GM12878 (cell line): ENCODE measurements around the gene PPM1E. TPM values are rescaled to one million over a fixed set of nuclear protein-coding genes. Genes with fewer than 3 reads are reported as not detected.
A peak's percentile ranks its signal among the peaks of the same experiment; 100 is the strongest.

Experiments used
- ATAC-seq: fragments of 200-7000 bp; cut with Tn5 transposase; 3 replicates; pipeline ENCODE4 v1.9.1; 2020; ENCODE audit warnings: mild to moderate bottlenecking, moderate library complexity
- BruUV-seq: library from RNA; stranded (reverse); fragments of 400-500 nt; replicated peaks from 2 replicates; lab custom pipeline; 2021; lab: Mats Ljungman, UMichigan
- CTCF ChIA-PET: fragments of 300-600 bp; sonication (Branson Sonifier 250); formaldehyde crosslinking; extraction: SDS; loops from one replicate; lab custom pipeline; 2021; ENCODE audit warnings: inconsistent platforms; lab: Yijun Ruan, JAX
- POLR2A ChIA-PET: fragments of 350-600 bp; formaldehyde crosslinking; extraction: SDS; loops from one replicate; lab custom pipeline; 2021; ENCODE audit warnings: inconsistent platforms; lab: Charles Lee
- RAD21 ChIA-PET: fragments of 300-600 bp; sonication (Branson Sonifier 250); formaldehyde crosslinking; loops from one replicate; lab custom pipeline; 2023; ENCODE audit warnings: antibody characterized with exemption; ENCODE audit not compliant: unreplicated experiment; lab: Charles Lee
- SMC1A ChIA-PET: fragments of 300-600 bp; sonication (Branson Sonifier 250); formaldehyde crosslinking; loops from one replicate; lab custom pipeline; 2023; ENCODE audit not compliant: unreplicated experiment, uncharacterized antibody; lab: Charles Lee
- DNase-seq: peaks from one replicate; pipeline ENCODE4 v3.0.0-alpha.2; 2011; ENCODE audit warnings: low read depth, low spot score
- FAIRE-seq: peaks from 3 replicates; lab custom pipeline; 2011; peaks lifted over from hg19 to GRCh38; lab: Jason Lieb, UNC
- H2AFZ ChIP-seq: 2 replicates; pipeline ENCODE4 v1.6.0; 2011; ENCODE audit warnings: low read depth, low read length, control low read depth; ENCODE audit not compliant: control insufficient read depth
- H3K27ac ChIP-seq: 2 replicates; pipeline ENCODE4 v1.5.1; 2011; ENCODE audit warnings: control low read depth; ENCODE audit not compliant: control insufficient read depth, insufficient read depth
- H3K27me3 ChIP-seq, 2 experiments: replicated peaks in 1 of 2; 2 replicates each; pipeline versions ENCODE4 v1.6.0 to v1.6.1; 2011; ENCODE audit warnings: low read length in 1 of 2; ENCODE audit not compliant: control insufficient read depth in 2 of 2, insufficient read depth in 2 of 2
- H3K36me3 ChIP-seq, 2 experiments: 2 replicates each; pipeline ENCODE4 v1.5.1; 2011; ENCODE audit warnings: low read length in 1 of 2; ENCODE audit not compliant: control insufficient read depth in 2 of 2, insufficient read depth in 2 of 2
- H3K4me1 ChIP-seq: 2 replicates; pipeline ENCODE4 v1.6.1; 2011; ENCODE audit warnings: mild to moderate bottlenecking, low read length, moderate library complexity, mixed read lengths; ENCODE audit not compliant: control insufficient read depth, insufficient read depth
- H3K4me2 ChIP-seq: 2 replicates; pipeline ENCODE4 v1.6.0; 2011; ENCODE audit warnings: control low read depth; ENCODE audit not compliant: control insufficient read depth, insufficient read depth
- H3K4me3 ChIP-seq: fragments of 200-600 bp; sonication (generic); 2 replicates; pipeline ENCODE4 v1.5.1; 2016
- H3K79me2 ChIP-seq: 2 replicates; pipeline ENCODE4 v1.6.0; 2011; ENCODE audit warnings: low read length; ENCODE audit not compliant: control insufficient read depth, insufficient read depth
- H3K9ac ChIP-seq: 2 replicates; pipeline ENCODE4 v1.8.0; 2011; ENCODE audit warnings: low read length, control low read depth, mixed read lengths; ENCODE audit not compliant: control insufficient read depth, insufficient read depth
- H3K9me3 ChIP-seq: replicated peaks from 3 replicates; pipeline ENCODE4 v1.5.1; 2011; ENCODE audit warnings: mild to moderate bottlenecking, low read length; ENCODE audit not compliant: control insufficient read depth, insufficient read depth
- H4K20me1 ChIP-seq: 2 replicates; pipeline ENCODE4 v1.6.0; 2011; ENCODE audit not compliant: control insufficient read depth, insufficient read depth
- ESRRA ChIP-seq: IDR thresholded peaks from 2 replicates; pipeline ENCODE4 v1.6.1; 2012; ENCODE audit warnings: mild to moderate bottlenecking, low read length, improper control_type of control experiment
- NFIC ChIP-seq: IDR thresholded peaks from 2 replicates; pipeline ENCODE4 v1.6.1; 2012; ENCODE audit warnings: low read depth, mild to moderate bottlenecking, inconsistent platforms, low read length, moderate library complexity
- NFXL1 ChIP-seq: fragments of 450-650 bp; IDR thresholded peaks from 2 replicates; pipeline ENCODE4 v1.6.1; 2017; ENCODE audit warnings: antibody characterized with exemption, mild to moderate bottlenecking, borderline replicate concordance
- PAX5 ChIP-seq: IDR thresholded peaks from 2 replicates; pipeline ENCODE4 v1.6.1; 2011; ENCODE audit warnings: low read depth, low read length, borderline replicate concordance
- TCF7 ChIP-seq: IDR thresholded peaks from 2 replicates; pipeline ENCODE4 v1.6.1; 2014; ENCODE audit warnings: antibody characterized with exemption, borderline replicate concordance
- WGBS: methylation state at CpG from one replicate; pipeline ENCODE4 v1.1.6; 2016; ENCODE audit warnings: low lambda C conversion rate; ENCODE audit not compliant: insufficient replicate concordance, insufficient coverage; ENCODE audit errors: missing lambda C conversion rate; 5-methylcytosine and 5-hydroxymethylcytosine counted together
- in situ Hi-C: fragments of 300-500 bp; cut with MboI; formaldehyde crosslinking; loops from 9 replicates; pipeline ENCODE4 v1.14.3; 2018; ENCODE audit warnings: mixed read lengths
- intact Hi-C: fragments of 100-400 bp; cut with micrococcal nuclease; formaldehyde crosslinking; loops from one replicate; pipeline ENCODE4 v1.14.2; 2022; ENCODE audit not compliant: unreplicated experiment
- polyA plus RNA-seq, 11 experiments: library from polyadenylated mRNA; depleted of rRNA in 4 of 11; unstranded in 6 of 11; stranded (reverse) in 5 of 11; fragments of >200 nt; fragmentation: Nextera tagmentation in 4 of 11; fragmentation: Illumina TruSeq in 1 of 11; extraction: Ambion mirVana in 4 of 11; extraction: Trizol in 1 of 11; gene quantifications; 1 replicate in 1 of 11; 2 replicates in 10 of 11; pipeline versions ENCODE4 v1.2.1 to v1.2.3, GENCODE V29; 2011 to 2016; ENCODE audit warnings: inconsistent platforms in 2 of 11, missing spikeins in 2 of 11, low read depth in 1 of 11
- total RNA-seq, 4 experiments: library from RNA; depleted of rRNA in 3 of 4; stranded (reverse); fragments of >200 nt in 3 of 4; fragmentation: Illumina TruSeq in 1 of 4; extraction: Trizol in 1 of 4; gene quantifications; 2 replicates each; pipeline versions ENCODE4 v1.2.1 to v1.2.3, GENCODE V29; 2013 to 2021
- TF ChIP-seq, protein P1 (sequence below): fragments of 450-650 bp; formaldehyde crosslinking; IDR thresholded peaks from 2 replicates; pipeline ENCODE4 v1.4.0; 2020; ENCODE audit warnings: mild to moderate bottlenecking, moderate library complexity
- TF ChIP-seq, protein P2 (sequence below): fragments of 450-650 bp; conservative IDR thresholded peaks from 2 replicates; pipeline ENCODE4 v1.6.1; 2017; ENCODE audit warnings: mild to moderate bottlenecking, moderate library complexity

The PPM1E gene
- total and polyA plus RNA-seq, 10 of the 15 experiments (the other 5 are each of a cell fraction or from before 2014, with no cell fraction given), result 0.07 to 0.28 (median 0.16) TPM

DNA sequence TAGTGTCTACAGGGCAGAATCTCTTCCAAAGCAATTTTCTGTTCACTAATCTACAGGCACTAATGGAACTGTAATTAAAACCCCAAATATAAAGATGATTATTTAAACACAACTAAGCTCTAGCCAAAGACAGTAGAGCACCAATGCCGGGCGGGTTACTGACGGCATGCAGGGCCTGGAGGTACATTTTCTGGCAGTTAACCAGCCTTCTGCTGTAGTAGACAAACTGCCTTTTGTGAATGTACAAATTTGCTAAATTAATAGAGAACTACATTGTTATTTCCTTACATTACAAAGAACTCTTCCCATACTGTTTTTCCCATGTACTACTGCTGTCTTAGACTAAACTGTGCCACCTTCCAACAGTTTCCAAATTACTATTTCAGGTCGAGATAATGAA is 243.2 kb downstream of the PPM1E start (continued):
- TF ChIP-seq, protein P1, sequence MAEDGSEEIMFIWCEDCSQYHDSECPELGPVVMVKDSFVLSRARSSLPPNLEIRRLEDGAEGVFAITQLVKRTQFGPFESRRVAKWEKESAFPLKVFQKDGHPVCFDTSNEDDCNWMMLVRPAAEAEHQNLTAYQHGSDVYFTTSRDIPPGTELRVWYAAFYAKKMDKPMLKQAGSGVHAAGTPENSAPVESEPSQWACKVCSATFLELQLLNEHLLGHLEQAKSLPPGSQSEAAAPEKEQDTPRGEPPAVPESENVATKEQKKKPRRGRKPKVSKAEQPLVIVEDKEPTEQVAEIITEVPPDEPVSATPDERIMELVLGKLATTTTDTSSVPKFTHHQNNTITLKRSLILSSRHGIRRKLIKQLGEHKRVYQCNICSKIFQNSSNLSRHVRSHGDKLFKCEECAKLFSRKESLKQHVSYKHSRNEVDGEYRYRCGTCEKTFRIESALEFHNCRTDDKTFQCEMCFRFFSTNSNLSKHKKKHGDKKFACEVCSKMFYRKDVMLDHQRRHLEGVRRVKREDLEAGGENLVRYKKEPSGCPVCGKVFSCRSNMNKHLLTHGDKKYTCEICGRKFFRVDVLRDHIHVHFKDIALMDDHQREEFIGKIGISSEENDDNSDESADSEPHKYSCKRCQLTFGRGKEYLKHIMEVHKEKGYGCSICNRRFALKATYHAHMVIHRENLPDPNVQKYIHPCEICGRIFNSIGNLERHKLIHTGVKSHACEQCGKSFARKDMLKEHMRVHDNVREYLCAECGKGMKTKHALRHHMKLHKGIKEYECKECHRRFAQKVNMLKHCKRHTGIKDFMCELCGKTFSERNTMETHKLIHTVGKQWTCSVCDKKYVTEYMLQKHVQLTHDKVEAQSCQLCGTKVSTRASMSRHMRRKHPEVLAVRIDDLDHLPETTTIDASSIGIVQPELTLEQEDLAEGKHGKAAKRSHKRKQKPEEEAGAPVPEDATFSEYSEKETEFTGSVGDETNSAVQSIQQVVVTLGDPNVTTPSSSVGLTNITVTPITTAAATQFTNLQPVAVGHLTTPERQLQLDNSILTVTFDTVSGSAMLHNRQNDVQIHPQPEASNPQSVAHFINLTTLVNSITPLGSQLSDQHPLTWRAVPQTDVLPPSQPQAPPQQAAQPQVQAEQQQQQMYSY (CRISPR knock-in tag), result no peak
- TF ChIP-seq ESRRA (no peak), NFIC (no peak), TCF7 (no peak)
- TF ChIP-seq, protein P2, sequence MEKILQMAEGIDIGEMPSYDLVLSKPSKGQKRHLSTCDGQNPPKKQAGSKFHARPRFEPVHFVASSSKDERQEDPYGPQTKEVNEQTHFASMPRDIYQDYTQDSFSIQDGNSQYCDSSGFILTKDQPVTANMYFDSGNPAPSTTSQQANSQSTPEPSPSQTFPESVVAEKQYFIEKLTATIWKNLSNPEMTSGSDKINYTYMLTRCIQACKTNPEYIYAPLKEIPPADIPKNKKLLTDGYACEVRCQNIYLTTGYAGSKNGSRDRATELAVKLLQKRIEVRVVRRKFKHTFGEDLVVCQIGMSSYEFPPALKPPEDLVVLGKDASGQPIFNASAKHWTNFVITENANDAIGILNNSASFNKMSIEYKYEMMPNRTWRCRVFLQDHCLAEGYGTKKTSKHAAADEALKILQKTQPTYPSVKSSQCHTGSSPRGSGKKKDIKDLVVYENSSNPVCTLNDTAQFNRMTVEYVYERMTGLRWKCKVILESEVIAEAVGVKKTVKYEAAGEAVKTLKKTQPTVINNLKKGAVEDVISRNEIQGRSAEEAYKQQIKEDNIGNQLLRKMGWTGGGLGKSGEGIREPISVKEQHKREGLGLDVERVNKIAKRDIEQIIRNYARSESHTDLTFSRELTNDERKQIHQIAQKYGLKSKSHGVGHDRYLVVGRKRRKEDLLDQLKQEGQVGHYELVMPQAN, result no peak

DNA sequence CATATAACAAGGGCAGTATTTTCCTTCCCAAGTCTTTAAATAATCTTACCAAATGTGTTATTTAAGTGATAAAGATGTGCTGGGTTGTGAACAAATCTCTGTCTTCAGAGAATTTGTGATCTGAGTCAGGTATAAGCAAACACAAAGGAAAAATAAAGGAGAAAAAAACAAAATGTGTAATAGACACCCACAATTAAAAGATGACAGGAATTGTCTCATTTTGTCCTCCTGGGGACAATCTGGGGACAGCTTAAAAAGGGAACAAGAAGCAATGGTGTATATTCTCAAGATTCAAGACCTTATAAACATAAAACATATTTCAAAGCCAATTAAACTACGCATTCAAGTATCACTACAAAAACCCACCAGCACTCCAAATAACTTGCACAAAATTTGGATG is 243.8 kb downstream of the PPM1E start:
- no peaks in the 10 kb centered on the region for H3K27me3 ChIP-seq
- 45% methylated on average over 1 of the region's 1 CpG for WGBS
- H3K9ac ChIP-seq, result no peak overlapping the region
- ChIA-PET RAD21 (no interaction called here), SMC1A (interaction anchor here (0.7 to 0.9 kb wide), 2 partner anchors 9 to 34 kb away, joined by 3 read pairs; no protein-coding TSS in a partner anchor), POLR2A (interaction anchor here (1.2 kb wide), 1 partner anchor 55 kb away, joined by 4 read pairs; no protein-coding TSS in a partner anchor), CTCF (no interaction called here)
- no peak for TF ChIP-seq PAX5
- TF ChIP-seq NFXL1, result peak; percentile 22; the same call in 1 of the 2 replicates
- no peak for DNase-seq
- intact Hi-C loops (no loop called here), in situ Hi-C loops (no loop called here)
- no peak overlapping the region for H3K4me3 ChIP-seq
- peaks cover 18% of the 10 kb centered on the region for H3K4me1 ChIP-seq
- BruUV-seq, result no TSS peak
- H3K4me2 ChIP-seq, result no peak overlapping the region
- H3K79me2 ChIP-seq, result no peaks in the 10 kb centered on the region; the same call in 1 of the 2 replicates
- H4K20me1 ChIP-seq, result no peaks in the 10 kb centered on the region
- H3K9me3 ChIP-seq, result no peaks in the 10 kb centered on the region
- ATAC-seq, result no peak
- H3K36me3 ChIP-seq, result peaks cover 2% of the 10 kb centered on the region in 2 experiments; a peak in 1 of 4 replicates
- H3K27ac ChIP-seq, result no peak overlapping the region
- H2AFZ ChIP-seq, result no peak overlapping the region
- no peak for FAIRE-seq
